Osteoblast (primary cell): ENCODE data around the gene UST. TPM values are rescaled to one million over a fixed set of nuclear protein-coding genes. Genes with fewer than 3 reads are reported as not detected.
A peak's percentile ranks its signal among the peaks of the same experiment; 100 is the strongest.

Experiments
- DNase-seq: peaks from one replicate; pipeline ENCODE4 v3.0.0; 2011; ENCODE audit warnings: low spot score, mixed read lengths; ENCODE audit not compliant: insufficient read length; ENCODE audit errors: missing footprints
- H2AFZ ChIP-seq: 2 replicates; pipeline ENCODE4 v1.6.0; 2011; ENCODE audit warnings: mild to moderate bottlenecking, low read length
- H3K27ac ChIP-seq: 2 replicates; pipeline ENCODE4 v1.5.1; 2011; ENCODE audit warnings: mild to moderate bottlenecking, low read depth, low read length, moderate library complexity
- H3K27me3 ChIP-seq: 2 replicates; pipeline ENCODE4 v1.6.0; 2012; ENCODE audit warnings: mild to moderate bottlenecking, control low read depth, inconsistent platforms, low read length, moderate library complexity; ENCODE audit not compliant: insufficient read depth
- H3K36me3 ChIP-seq: 2 replicates; pipeline ENCODE4 v1.5.1; 2011; ENCODE audit warnings: mild to moderate bottlenecking, low read length, control low read depth, moderate library complexity; ENCODE audit not compliant: insufficient read depth
- H3K4me1 ChIP-seq: 2 replicates; pipeline ENCODE4 v1.5.1; 2011; ENCODE audit warnings: mild to moderate bottlenecking, low read length, control low read depth, moderate library complexity; ENCODE audit not compliant: insufficient read depth
- H3K4me2 ChIP-seq: 2 replicates; pipeline ENCODE4 v1.6.0; 2011; ENCODE audit warnings: mild to moderate bottlenecking, low read length; ENCODE audit not compliant: insufficient read depth
- H3K4me3 ChIP-seq: fragments of 200-600 bp; sonication (generic); 3 replicates; pipeline ENCODE4 v1.5.1; 2012; ENCODE audit warnings: mild to moderate bottlenecking, low read length, inconsistent platforms; ENCODE audit not compliant: insufficient read depth
- H3K79me2 ChIP-seq: 2 replicates; pipeline ENCODE4 v1.6.0; 2012; ENCODE audit warnings: mild to moderate bottlenecking, low read length, control low read depth, inconsistent platforms; ENCODE audit not compliant: insufficient read depth
- H3K9me3 ChIP-seq: 2 replicates; pipeline ENCODE4 v1.5.1; 2011; ENCODE audit warnings: low read depth, low read length, control low read depth
- H4K20me1 ChIP-seq: 2 replicates; pipeline ENCODE4 v1.6.0; 2012; ENCODE audit warnings: mild to moderate bottlenecking, low read length, control low read depth; ENCODE audit not compliant: insufficient read depth
- total RNA-seq: library from RNA; depleted of rRNA; stranded (reverse); fragments of >200 nt; gene quantifications from 2 replicates; pipeline ENCODE4 v1.2.3, GENCODE V29; 2012
- TF ChIP-seq, protein P1 (sequence below): IDR thresholded peaks from 2 replicates; pipeline ENCODE4 v1.5.1; 2011; ENCODE audit warnings: mild to moderate bottlenecking, low read depth, low read length, moderate library complexity; ENCODE audit errors: extremely low read depth

UST gene
- total RNA-seq, 1 donor: 18.1 TPM

DNA sequence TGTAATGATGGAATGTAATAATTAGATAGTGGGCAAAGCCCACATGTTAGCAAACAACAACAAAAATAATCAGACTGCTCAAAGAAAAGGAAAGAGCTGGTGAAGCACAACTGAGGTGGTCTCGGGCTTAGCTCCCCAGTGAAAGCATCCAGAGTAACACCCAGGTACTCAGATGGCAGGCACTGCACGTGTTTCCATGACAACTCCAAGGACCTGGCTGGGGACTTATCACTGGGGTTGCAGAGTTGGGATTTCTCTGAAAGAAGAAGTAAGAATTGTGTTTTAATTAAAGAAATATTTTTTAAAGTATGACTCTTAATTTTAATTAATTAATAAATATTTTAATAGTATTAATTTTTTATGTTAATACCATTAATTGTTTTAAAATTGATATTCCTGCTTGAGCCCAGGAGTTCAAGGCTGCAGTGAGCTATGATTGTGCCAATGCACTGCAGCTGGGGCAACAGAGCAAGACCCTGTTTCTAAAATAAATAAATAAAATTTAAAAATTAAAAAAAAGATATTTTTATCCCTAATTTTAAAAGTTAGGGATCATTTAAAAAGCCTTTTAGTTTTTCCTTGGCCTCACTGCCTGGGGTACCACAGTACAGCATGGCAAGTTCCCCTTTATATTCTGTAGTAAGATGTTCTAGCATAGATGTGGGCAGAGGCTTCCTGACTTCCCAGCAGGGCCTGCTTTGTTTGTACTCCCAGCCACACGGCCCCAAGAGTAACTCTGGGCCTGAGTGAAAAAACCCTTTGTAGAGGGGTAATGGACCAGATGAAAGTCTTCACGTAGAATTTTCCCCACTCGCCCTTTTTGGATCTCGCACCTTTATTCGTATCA lies 42.2 kb upstream of the UST start:
- H2AFZ ChIP-seq: no peak overlapping the region
- no peaks in the 10 kb centered on the region for H4K20me1 ChIP-seq
- H3K27ac ChIP-seq: no peak overlapping the region
- H3K27me3 ChIP-seq: no peaks in the 10 kb centered on the region
- no peak overlapping the region for H3K4me2 ChIP-seq
- no peaks in the 10 kb centered on the region for H3K79me2 ChIP-seq
- no peaks in the 10 kb centered on the region for H3K9me3 ChIP-seq
- H3K4me1 ChIP-seq: peaks cover 18% of the 10 kb centered on the region
- no peak overlapping the region for H3K4me3 ChIP-seq
- TF ChIP-seq, protein P1, sequence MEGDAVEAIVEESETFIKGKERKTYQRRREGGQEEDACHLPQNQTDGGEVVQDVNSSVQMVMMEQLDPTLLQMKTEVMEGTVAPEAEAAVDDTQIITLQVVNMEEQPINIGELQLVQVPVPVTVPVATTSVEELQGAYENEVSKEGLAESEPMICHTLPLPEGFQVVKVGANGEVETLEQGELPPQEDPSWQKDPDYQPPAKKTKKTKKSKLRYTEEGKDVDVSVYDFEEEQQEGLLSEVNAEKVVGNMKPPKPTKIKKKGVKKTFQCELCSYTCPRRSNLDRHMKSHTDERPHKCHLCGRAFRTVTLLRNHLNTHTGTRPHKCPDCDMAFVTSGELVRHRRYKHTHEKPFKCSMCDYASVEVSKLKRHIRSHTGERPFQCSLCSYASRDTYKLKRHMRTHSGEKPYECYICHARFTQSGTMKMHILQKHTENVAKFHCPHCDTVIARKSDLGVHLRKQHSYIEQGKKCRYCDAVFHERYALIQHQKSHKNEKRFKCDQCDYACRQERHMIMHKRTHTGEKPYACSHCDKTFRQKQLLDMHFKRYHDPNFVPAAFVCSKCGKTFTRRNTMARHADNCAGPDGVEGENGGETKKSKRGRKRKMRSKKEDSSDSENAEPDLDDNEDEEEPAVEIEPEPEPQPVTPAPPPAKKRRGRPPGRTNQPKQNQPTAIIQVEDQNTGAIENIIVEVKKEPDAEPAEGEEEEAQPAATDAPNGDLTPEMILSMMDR: no peak
- H3K36me3 ChIP-seq: no peaks in the 10 kb centered on the region
- peak; percentile 66 for DNase-seq

DNA sequence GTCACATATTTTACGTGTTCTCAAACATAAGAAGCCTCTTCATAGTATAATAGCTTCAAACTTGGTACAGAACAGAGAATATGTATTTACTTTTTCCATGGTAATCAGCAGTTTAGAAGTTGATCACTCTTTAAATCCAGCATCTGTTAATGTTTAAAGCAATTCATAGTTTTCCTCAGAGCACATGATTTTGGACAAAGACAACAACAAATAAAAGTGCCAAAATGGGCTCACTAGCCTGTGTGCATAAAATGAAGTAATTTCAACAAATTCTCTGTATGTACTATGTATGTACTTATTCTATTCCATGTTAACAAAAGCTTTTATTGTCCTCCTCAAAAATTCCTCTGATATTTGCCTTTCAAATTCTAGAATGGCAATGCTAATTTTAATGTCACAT lies 38.1 kb upstream of the UST start:
- Histone ChIP-seq H3K27ac (no peak overlapping the region), H3K4me2 (no peak overlapping the region), H4K20me1 (no peaks in the 10 kb centered on the region), H3K4me3 (no peak overlapping the region), H3K9me3 (no peaks in the 10 kb centered on the region), H3K79me2 (no peaks in the 10 kb centered on the region), H3K27me3 (no peaks in the 10 kb centered on the region), H3K4me1 (peaks cover 9% of the 10 kb centered on the region), H2AFZ (no peak overlapping the region), H3K36me3 (no peaks in the 10 kb centered on the region)
- DNase-seq: no peak
- TF ChIP-seq, protein P1: no peak

GRCh38 chr6:148709577-148709976 lies 37.3 kb upstream of the UST start:
- Histone ChIP-seq H3K27ac (no peak overlapping the region), H2AFZ (no peak overlapping the region), H3K79me2 (no peaks in the 10 kb centered on the region), H3K36me3 (no peaks in the 10 kb centered on the region), H4K20me1 (no peaks in the 10 kb centered on the region), H3K4me3 (no peak overlapping the region), H3K4me2 (no peak overlapping the region), H3K9me3 (no peaks in the 10 kb centered on the region), H3K27me3 (no peaks in the 10 kb centered on the region), H3K4me1 (peaks cover 9% of the 10 kb centered on the region)
- TF ChIP-seq, protein P1: no peak
- DNase-seq: no peak

GRCh38 chr6:148711833-148712654 lies 34.8 kb upstream of the UST start:
- H3K4me2 ChIP-seq: peak overlapping the region; percentile 39

More at GRCh38 chr6:148711833-148712654, 34.8 kb upstream of the UST start:
- Histone ChIP-seq H3K36me3 (no peaks in the 10 kb centered on the region), H2AFZ (peak overlapping the region; percentile 18), H3K4me1 (peaks cover 9% of the 10 kb centered on the region), H4K20me1 (no peaks in the 10 kb centered on the region), H3K27me3 (no peaks in the 10 kb centered on the region), H3K4me3 (peak overlapping the region; percentile 52), H3K79me2 (no peaks in the 10 kb centered on the region), H3K27ac (peak overlapping the region; percentile 21), H3K9me3 (no peaks in the 10 kb centered on the region)
- DNase-seq: peak; percentile 81
- TF ChIP-seq, protein P1: no peak
